AML-193 (cell line): Measurements from ENCODE around the gene PIEZO1.

ENCODE experiments used
- DNase-seq, 2 experiments: peaks; one replicate each; lab custom pipeline; 2025; lab: John Stamatoyannopoulos, UW

PIEZO1 gene

DNA sequence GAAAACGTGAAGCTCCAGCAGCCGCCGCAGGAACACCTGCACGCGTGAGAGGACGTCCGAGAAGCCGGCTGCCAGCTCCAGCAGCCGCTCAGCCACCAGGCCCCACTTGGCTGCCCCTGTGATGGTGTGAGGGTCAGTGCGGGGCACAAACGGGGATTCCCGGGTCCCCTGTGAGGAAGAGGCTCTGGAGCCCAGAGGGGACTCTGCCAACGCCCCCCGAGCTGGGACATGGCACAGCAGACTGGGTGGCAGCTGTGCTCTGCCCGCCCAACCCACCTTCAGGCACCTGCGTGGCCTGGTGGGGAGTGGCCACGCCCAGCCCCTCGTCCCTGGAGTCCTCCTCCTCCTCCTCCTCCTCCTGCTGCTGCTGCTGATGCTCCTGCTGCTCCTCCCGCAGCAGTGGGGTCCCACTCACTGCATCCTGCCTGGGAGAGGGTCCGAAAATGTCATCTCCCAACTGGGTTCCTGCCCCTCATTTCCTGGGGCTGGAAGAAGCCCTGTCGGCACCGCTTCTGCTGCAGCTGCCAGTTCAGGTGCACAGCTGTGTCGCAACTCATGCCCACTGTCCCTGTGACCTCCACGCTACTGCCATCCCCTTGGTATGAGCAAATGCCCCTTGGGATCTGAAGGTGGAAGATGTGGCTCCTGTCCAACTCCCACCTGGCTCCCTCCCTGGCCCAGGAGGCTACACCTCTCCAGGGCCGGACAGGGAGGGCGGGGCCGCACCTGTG is 51.2 kb downstream of the PIEZO1 start:
- DNase-seq, result no peak

DNA sequence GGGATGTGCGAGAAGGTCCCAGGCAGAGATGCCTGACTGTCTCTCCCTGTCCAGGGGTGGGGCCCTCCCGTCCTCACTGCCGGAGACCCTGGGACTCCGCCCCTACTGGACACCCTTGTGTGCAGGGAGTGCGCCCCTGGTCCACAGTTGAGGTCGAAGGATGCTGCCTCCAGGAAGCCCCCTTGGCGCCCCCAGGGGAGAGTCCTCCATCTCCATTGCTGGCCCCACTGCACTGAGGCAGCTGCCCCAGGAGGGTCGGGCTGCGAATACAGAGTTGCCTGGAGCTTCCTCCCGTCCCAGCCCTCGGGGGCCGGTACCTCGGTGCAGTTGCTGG is 52.1 kb downstream of the PIEZO1 start:
- DNase-seq, result no peak

DNA sequence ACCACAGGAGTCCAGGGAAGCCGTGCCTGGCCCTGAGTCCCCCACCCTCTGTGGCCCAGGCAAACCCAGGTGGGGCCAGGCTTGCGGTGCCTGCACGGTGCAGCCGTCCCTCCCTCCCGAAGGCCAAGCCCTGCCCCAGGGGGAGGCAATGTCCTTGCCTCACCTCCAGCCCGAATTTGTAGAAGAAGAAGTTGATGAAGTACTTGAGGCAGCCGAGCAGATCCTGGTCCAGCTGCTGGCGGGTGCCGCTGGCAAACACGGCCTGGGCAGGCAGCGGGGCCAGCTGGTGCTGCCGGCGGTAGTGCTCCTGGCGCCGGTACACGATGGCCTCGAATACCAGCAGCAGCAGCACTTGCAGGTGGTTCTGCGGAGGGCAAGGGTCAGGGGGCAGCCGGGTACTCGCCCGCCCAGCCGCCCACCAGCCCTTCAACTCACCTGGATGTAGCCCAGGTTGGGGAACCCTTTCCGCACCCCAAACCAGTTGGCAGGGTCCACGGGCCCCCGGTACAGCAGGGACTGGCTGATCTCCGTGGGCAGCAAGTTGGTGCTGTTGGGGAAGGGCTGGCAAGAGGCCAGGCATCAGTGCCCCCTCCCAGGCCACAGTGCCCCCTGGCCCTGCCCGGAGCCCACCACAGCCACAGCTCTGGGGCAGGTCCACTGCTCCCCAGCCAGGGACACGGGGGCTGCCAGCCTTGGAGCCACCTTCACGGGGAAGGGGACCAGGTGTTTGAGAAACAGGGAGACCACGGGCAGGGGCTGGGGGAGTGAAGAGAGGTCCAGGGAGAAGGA is 52.7 kb downstream of the PIEZO1 start:
- DNase-seq, result no peak

DNA sequence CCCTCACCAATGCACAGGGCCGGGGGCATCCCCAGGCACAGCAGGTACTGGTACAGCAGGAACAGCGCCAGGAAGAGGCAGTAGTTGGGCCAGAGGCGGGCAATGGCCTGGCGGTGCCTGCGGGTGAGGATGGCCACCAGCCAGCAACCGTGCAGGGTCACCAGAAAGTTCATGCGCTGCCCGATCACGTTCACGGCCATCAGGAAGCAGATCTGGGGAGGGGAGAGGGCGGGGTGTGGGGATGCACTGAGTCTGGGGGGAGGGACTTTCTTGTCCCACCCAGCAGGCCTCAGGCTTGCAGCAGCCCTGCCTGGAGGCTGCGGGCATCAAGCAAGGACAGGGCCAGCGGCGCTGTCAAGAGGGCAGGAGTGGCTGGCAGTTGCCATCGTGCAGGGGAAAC is 53.3 kb downstream of the PIEZO1 start:
- no peak for DNase-seq

DNA sequence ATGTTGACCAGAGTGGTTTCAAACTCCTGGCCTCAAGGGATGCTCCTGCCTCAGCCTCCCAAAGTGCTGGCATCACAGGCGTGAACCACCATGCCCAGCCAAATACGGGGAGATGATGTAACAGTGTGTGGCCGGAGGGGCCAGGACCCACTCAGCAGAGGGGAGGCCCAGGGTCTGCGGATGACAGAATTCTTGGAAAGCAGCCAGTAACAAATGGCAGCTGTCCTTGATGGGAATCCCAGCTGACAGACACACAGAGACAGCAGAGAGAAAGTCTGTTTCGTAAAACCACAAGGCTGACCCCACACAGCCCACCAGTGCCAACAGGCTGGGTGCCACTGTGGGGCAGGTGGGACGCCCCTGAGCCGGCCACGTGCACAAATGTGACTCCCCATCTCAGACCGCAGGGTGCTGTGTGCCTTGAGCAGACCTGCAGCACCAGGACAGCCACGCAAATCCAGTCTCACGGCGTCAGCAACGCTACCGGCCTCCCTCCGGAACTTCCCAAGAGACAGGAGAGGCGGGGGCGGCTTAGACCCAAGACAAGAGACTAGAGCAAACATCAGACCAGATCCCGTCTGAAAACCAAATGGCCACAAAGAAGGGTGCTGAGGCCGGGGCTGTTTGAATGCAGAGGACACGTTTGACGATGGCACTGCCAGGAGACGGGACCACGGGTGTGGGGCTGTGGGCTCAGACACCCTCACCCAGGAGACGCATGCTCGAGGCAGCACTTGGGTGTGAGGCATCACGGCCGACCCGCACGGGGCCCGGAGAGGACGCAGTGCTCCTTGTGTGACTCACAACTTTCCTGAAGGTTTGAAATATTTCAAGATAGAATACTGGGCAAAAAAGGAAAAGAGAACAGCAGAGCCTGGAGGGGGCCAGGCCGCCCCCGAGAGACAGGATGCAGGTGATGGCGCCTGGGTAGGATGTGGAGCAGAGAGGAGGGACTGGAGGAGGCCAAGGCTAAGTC is 54.1 kb downstream of the PIEZO1 start:
- no peak for DNase-seq

DNA sequence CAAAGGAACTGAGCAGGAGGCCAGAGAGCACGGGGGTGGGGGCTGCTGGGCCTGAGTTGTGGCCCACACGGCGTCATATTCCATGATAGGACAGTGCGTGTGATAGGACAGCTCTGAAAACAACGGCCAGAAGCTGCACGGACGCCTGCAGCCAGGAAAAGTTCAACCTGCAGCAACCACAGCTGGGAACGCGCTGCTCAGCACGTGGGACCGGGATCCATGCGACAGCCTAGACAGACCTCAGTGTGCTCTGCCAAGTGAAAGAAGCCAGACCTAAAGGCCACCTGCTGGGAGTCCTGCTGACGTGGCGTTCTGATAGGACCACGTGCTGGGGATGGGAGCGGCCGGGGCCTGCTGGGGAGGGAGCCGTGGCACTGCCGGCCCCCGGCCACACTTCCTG is 57.1 kb downstream of the PIEZO1 start:
- no peak for DNase-seq

DNA sequence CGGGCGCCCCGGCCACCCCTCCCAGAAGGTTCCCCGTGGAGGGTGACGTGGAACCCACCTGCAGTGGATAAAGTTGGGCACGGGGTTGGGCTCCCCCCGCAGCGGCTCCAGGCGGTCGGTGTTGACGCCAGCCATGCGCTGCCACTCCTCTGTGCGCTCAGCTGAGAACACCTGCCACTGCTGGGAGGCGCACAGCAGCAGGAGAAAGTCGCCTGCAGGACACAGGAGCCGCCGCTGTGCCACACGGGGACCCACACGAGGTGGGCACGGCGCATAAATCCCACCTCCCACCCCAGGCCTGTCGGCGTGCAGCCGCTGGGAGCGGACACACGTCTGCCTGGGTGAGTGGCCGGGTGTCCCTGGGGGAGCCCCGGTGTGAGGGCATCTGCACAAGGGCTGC is 58.0 kb downstream of the PIEZO1 start:
- DNase-seq, result no peak

DNA sequence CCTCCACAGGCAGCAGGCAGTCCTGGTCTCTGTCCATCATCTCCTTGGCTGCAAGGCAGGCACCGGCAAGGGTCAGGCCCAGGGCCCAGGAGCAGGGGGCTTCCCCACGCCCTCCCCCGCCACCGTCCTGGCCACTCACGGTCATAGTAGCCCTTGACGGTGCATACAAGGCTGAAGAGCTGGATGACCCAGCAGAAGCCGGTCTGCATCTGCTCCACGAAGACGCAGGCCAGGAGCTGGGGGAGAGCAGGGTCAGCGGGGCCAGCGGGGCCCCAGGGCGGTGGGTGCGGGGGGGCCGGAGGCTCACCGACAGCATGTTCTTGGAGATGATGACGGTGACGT is 58.6 kb downstream of the PIEZO1 start:
- DNase-seq, result no peak

DNA sequence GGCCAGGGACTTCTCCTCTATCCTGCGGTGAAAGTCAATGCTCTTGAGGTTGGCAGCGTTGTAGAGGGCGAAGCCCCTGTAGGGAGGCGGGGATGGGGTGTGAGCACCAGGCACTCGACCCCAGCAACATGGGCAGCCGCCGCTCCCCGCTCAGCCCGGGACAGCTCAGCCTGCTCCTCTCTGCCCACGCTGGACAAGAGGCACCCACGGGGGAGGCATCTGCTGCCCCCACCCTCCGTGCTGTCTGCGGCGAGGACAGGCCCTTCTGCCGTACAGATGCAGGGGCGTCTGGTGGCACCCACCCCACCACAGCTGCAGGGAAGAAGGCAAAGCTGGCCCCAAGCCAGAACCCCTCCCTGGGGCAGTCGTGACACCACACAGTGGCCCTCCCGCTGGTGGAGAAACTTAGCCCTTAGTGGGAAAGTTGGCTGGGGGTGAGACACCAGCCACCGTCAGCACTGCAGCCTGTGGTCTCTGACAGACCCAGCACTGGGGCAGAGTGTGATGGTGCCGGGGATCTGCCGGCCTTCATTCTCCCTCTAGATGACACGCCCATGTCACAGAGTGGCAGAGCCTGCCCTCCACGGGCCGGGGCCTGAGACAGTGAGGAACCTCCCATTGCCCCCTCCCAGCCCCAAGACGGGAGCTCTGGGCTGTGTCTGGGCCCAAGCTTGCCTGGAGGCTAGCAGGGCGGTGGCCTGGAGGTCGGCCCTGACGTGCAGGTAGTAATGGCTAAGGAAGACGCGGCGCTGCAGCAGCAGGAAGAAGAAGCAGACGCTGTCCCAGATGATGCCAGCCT is 59.2 kb downstream of the PIEZO1 start:
- DNase-seq, result no peak

DNA sequence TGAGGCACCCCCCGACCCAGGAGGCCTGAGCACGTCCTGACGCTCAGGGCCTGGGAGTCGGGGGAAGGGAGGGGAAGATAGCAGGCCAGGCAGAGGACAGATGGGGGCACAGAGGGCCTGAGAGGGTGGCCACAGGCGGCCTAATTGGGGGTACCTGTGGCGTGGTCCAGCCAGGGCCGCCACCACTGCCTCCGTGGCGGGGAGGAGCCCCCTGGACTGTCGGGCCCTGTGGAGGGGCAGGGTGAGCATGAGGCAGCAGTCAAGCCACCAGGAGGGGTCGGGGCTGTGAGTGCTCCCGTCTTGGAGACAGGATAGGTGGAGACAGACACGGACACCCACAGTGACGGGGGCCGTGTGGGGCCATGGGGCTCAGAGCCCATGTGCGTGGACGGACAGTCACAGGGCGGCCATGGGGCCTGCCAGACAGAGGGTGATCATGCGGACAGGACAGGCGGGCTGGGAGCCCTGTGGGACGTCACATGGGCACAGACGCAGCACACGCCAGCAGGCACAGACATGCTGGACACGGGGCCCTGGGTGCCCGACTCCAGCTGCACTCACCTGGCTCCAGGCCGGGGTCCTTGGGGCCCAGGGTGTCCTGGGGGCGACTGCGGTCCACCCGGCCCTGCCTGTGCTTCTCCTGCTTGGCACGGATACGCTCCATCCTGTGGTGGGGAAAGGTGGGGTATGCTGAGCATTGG is 60.0 kb downstream of the PIEZO1 start:
- DNase-seq, result no peak

DNA sequence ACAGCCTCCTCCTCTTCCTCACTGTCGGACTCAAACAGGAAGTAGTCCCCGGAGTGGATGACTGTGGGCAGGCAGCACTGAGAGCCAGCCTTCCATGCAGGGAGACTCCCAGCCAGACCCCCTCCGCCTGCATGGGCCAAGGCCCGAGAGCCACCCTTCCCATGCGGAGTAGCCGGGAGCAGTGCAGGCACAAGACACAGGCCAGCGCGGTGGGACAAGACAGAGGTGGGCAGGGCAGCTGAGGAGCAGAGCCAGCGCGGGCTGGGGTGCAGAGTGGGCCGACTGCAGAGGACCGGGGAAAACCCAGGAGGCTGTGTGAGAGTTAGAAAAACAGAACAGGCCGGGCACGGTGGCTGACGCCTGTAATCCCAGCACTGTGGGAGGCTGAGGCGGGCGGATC is 61.1 kb downstream of the PIEZO1 start:
- no peak for DNase-seq

DNA sequence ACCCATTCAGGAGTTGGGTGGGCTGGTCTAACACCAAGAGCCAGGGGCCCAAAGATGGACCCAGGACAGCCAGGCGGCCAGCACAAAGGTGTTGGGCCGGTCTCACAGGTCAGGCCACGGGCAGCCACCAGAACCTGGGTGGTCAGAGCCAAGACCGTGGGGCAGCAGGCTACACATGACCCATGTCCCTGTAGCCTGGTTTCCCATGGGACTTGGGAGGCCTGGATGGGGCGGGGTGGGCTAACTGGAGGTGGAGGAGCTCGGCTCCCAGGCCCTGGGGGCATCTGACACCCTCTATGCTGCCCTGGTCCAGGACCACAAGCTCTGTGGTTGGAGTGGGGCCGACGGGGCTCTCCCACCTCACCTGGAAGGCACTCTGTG is 61.5 kb downstream of the PIEZO1 start:
- DNase-seq, result no peak

DNA sequence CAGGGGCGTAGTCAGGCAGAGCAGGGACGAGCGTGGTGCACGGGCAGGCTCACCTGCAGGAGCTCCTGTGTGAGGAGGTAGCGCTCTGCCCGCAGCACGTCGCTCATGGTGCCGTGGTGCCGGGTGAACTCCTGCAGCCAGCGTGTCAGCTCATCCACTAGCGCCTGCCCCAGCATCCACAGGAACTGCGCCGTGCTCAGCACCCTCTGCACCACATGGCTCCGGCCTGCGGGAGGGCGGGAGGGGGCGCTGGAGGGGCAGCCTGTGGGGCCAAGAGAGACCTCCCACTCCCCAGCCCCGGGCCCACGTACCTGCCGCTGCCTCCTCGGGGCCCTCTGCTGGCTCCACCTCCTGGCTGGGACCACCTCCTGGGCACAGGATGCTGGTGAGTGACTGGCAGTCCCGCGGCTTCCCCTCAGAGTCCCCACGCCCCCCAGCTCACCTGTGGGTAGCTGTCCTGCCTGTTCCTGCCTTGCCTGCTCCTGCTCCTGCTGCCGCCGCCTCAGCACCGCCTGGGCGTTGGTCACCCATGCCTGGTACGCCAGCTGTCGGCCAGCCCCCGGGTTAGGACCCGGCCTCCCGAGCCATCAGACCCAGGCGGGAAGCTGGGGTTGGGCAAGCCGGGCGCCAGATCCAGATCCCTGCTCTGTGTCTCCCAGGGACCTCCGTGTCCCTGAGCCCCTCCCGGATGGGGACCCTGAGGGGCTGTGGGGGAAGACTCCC is 62.1 kb downstream of the PIEZO1 start:
- no peak for DNase-seq

DNA sequence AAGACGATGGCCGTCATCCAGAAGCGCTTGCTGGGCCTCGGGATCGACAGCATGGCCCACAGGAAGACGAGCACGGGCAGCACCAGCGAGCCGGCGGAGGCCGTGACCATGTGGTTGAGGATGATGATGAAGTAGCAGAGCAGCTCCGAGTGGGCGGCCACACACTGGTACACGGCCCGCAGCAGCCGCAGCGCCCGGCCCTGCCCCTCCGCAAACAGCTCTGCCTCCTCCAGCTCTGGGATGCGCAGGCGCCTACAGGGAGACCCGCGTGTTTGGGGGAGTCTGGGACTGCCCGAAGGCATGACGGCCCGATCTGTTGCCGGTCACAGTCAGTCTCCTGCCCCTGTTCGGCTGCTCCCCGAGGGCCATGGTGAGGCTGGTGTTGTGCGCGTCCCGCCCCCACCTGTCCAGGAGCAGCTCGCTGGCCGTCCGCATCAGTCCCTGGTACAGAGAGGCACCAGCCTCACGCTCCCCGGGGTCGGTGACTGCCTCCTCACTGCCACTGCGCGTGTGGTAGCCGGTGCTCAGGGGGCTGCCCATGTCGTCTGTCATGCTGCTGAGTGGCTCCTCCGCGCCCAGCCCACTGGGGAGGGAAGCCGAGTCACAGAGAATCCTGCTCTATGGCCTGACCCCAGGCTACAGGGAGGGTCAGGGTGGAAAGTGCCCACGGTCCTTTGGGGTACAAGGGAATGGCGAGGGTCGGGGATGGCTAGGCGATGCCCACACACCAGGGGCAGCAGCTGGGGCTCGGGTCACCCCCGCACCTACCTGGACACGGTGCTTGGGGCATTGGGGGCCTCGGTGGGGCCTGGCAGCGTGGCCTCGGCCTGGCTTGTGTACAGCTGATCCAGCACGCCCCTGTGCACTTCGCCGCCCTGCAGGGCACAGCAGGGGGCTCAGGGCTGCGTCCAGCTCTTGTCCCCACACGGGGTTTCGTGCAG is 62.9 kb downstream of the PIEZO1 start:
- DNase-seq, result no peak

DNA sequence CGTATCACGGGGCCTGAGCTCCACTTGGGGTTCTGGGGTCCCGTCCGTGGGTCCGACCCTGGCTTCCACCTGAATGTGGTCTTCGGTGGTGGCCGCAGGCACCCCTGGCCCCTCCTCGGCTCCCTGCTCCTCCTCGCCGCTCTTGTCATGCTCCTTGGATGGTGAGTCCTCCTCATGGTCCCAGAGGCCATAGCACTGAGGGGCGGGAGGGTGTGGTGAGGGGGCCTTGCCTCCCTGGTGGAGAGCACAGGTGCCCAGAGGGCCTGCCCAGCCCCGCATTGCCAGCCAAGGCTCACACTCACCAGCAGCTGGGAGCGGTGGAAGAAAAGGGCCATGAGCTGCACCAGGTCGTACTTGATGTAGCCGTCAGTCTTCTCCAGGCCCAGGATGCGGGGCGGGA is 63.8 kb downstream of the PIEZO1 start:
- DNase-seq, result no peak

DNA sequence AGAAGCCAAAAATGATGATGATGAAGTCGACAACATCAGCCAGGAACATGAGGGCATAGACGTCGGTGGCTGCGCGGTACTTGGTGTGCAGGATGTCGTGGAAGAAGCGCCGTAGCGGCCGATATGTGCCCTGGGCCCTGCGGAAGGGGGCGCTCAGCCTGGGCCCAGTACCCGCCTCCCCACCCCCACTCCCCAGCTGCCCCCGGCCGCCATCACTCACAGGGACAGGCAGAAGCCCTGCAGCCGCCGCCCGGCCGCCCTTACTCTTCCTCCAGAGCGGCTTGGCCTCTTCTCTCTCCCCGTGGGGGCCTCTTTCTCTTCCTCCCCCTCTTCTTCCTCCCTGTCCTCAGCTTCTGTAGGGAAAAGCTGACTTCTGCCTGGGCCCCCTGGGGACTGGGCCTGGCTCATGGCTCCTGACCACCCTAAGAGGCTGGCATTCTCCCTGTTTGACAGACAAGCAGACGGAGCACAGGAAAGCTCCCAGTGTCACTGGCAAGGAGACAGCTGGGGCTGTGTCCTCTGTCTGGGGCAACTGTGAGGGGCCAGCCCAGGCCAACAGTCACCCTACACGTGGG is 64.5 kb downstream of the PIEZO1 start:
- no peak for DNase-seq

DNA sequence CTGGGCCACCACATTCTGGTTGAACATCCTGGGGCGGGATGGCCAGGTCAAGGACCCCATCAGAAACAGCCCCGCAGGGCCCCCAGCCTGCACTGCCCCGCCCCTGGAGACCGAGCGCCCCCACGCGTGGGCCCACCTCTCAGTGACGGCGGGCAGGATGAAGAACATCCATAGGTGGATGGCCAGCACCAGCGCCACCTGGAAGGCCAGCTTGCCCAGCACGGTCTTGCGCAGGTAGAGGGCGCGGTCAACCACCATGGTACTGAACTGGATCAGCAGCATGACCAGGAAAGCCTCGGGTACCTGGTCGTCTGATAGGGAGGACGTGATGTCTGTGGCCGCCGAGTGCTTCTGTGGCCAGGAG is 65.1 kb downstream of the PIEZO1 start:
- no peak for DNase-seq

DNA sequence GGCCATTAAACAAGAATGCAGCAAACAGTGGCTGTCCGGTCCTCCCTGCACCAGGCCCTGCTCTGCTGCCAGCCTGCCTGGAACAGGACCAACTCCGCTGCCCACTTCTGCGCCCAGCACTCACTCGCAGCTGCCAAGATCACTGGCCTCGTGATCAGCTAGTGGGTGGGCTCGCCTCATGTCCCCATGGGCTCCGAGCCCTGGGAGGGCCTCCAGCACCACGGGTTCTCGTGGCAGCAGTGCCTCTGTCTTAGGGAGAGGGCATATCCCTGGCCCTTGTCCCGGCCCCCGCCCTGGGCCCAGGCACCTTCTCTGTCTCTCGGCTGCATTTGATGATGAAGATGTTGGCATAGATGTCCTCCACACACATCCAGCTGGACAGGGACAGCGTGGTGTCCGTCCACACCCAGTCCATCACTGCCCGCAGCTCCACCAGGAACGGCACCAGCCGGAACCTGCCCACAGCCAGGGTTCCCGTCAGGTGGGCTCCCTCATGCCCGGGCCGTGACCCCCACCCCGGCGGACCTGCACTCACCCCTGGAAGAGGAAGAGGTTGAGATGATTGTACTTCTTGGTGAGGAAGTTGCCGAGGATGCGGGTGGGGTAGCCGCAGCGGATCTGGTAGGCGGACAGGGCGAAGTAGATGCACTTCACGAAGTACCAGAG is 65.6 kb downstream of the PIEZO1 start:
- no peak for DNase-seq

DNA sequence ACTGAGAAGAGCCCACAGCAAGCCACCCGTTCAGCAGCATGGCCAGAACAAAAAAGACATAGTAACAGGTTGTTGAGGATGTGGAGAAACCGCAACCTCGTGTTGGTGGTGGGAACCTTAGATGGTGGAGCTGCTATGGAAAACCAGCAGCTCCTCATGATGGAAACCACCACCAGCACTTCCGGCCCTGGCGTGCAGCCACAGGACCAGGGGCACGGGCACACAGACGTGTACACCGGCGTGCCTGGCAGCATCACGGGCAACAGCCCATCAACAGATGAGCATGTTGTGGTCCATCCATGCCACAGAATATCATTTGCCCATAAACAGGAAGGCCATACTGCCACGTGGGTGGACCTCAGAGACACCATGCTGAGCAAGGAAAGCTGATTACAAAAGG is 66.8 kb downstream of the PIEZO1 start:
- DNase-seq, result no peak
